ENCODE results near the gene SLC8A2. TPM values are rescaled to one million over a fixed set of nuclear protein-coding genes. Genes with fewer than 3 reads are reported as not detected.

The SLC8A2 gene
- polyA plus RNA-seq, 1 donor from 2014 or later: 14.1 TPM

- H3K36me3 ChIP-seq (ENCODE audit: insufficient read depth, low read length): no peaks in the 10 kb centered on the region
Measured at GRCh38 chr19:47492137-47492533, 20.4 kb upstream of the SLC8A2 start.

GRCh38 chr19:47491358-47492136, 19.9 kb upstream of the SLC8A2 start:
- Histone ChIP-seq H3K27me3 (ENCODE audit: insufficient read depth, low read depth, low read length) (no peaks in the 10 kb centered on the region), H3K36me3 (ENCODE audit: insufficient read depth, low read length) (no peaks in the 10 kb centered on the region)

More at GRCh38 chr19:47492137-47492533, 20.4 kb upstream of the SLC8A2 start:
- H3K9me3 ChIP-seq (ENCODE audit: low read length): no peaks in the 10 kb centered on the region
- no peaks in the 10 kb centered on the region for H3K9me2 ChIP-seq (ENCODE audit: insufficient read depth, low read length)
- no peaks in the 10 kb centered on the region for H3K27me3 ChIP-seq (ENCODE audit: insufficient read depth, low read depth, low read length)
- H3K4me3 ChIP-seq (ENCODE audit: low read length): no peak overlapping the region
- H3K27ac ChIP-seq (ENCODE audit: low read length): no peak overlapping the region
- no peaks in the 10 kb centered on the region for H3K79me2 ChIP-seq (replicated peaks; ENCODE audit: insufficient read depth, low read length)
- H4K20me1 ChIP-seq (ENCODE audit: insufficient read depth): no peaks in the 10 kb centered on the region
- no peak overlapping the region for H2AFZ ChIP-seq (ENCODE audit: low read depth, low read length)
- no peak overlapping the region for H3K9ac ChIP-seq (ENCODE audit: low read length)
- no peak overlapping the region for H3K4me2 ChIP-seq (ENCODE audit: low read length)
- no peak for TF ChIP-seq SMC3 (conservative IDR thresholded peaks at IDR 0.05; ENCODE audit: poor library complexity)
- no peak for TF ChIP-seq REST (IDR thresholded peaks at IDR 0.05; ENCODE audit: borderline replicate concordance)
- TF ChIP-seq MXI1 (conservative IDR thresholded peaks at IDR 0.05; ENCODE audit: poor library complexity, severe bottlenecking): no peak
- TF ChIP-seq CTCF (IDR thresholded peaks at IDR 0.05; ENCODE audit: poor library complexity, severe bottlenecking): no peak
- no peak for TF ChIP-seq EP300 (conservative IDR thresholded peaks at IDR 0.05; ENCODE audit: poor library complexity, severe bottlenecking)
- no peak for TF ChIP-seq TAF1 (IDR thresholded peaks at IDR 0.05; ENCODE audit: low read depth)
- no peak for TF ChIP-seq EZH2 (IDR thresholded peaks at IDR 0.05; ENCODE audit: borderline replicate concordance, insufficient read depth, low read length, poor library complexity, severe bottlenecking)
- no peak for TF ChIP-seq RAD21 (conservative IDR thresholded peaks at IDR 0.05)
- TF ChIP-seq POLR2AphosphoS5 (IDR thresholded peaks at IDR 0.05): no peak
- no peaks in the 10 kb centered on the region for H3F3A ChIP-seq (ENCODE audit: insufficient read depth, low read length, poor library complexity, severe bottlenecking)

More at GRCh38 chr19:47491358-47492136, 19.9 kb upstream of the SLC8A2 start:
- no peak for TF ChIP-seq POLR2AphosphoS5 (IDR thresholded peaks at IDR 0.05)
- no peak for TF ChIP-seq RAD21 (conservative IDR thresholded peaks at IDR 0.05)
- no peak for TF ChIP-seq EP300 (conservative IDR thresholded peaks at IDR 0.05; ENCODE audit: poor library complexity, severe bottlenecking)
- Histone ChIP-seq H4K20me1 (ENCODE audit: insufficient read depth) (no peaks in the 10 kb centered on the region), H3K9ac (ENCODE audit: low read length) (no peak overlapping the region), H3K9me3 (ENCODE audit: low read length) (no peaks in the 10 kb centered on the region), H3F3A (ENCODE audit: insufficient read depth, low read length, poor library complexity, severe bottlenecking) (no peaks in the 10 kb centered on the region), H3K4me3 (ENCODE audit: low read length) (no peak overlapping the region), H3K79me2 (replicated peaks; ENCODE audit: insufficient read depth, low read length) (no peaks in the 10 kb centered on the region), H3K4me2 (ENCODE audit: low read length) (no peak overlapping the region), H2AFZ (ENCODE audit: low read depth, low read length) (no peak overlapping the region), H3K9me2 (ENCODE audit: insufficient read depth, low read length) (no peaks in the 10 kb centered on the region), H3K27ac (ENCODE audit: low read length) (no peak overlapping the region)
